K562 (cell line): ENCODE results near the gene INTS1. TPM values are rescaled to one million over a fixed set of nuclear protein-coding genes. Genes with fewer than 3 reads are reported as not detected.

Experiments
- CREB1 ChIP-seq, 2 experiments: sonication (generic) in 1 of 2; formaldehyde crosslinking in 1 of 2; IDR thresholded peaks; 2 replicates each; pipeline versions ENCODE4 v1.6.1 to v1.8.0; 2012 to 2022; ENCODE audit warnings: inconsistent platforms in 1 of 2, mild to moderate bottlenecking in 1 of 2, missing genetic modification reagents in 1 of 2, moderate library complexity in 1 of 2
- ERF ChIP-seq: fragments of 450-650 bp; formaldehyde crosslinking; IDR thresholded peaks from 2 replicates; pipeline ENCODE4 v1.4.0; 2020; ENCODE audit warnings: mild to moderate bottlenecking, mixed read lengths
- FIP1L1 ChIP-seq: fragments of 200-400 bp; formaldehyde crosslinking; IDR thresholded peaks from 2 replicates; pipeline ENCODE4 v1.6.1; 2018; ENCODE audit warnings: mild to moderate bottlenecking, low read depth, low read length; ENCODE audit not compliant: poor library complexity, severe bottlenecking
- GABPB1 ChIP-seq: sonication (generic); formaldehyde crosslinking; IDR thresholded peaks from 2 replicates; pipeline ENCODE4 v1.8.0; 2022; ENCODE audit warnings: mild to moderate bottlenecking, missing genetic modification reagents
- HMGN3 ChIP-seq: IDR thresholded peaks from 2 replicates; pipeline ENCODE4 v1.6.1; 2011; ENCODE audit warnings: borderline replicate concordance, low read depth, mild to moderate bottlenecking, mixed read lengths, low read length; ENCODE audit not compliant: insufficient read length; ENCODE audit errors: extremely low read depth
- IFI16 ChIP-seq: fragments of 250-450 bp; sonication (Bioruptor Pico); IDR thresholded peaks from 2 replicates; pipeline ENCODE4 v2.1.2; 2022; ENCODE audit warnings: mild to moderate bottlenecking, inconsistent platforms
- L3MBTL2 ChIP-seq: fragments of 450-650 bp; IDR thresholded peaks from 2 replicates; pipeline ENCODE4 v1.6.1; 2016; ENCODE audit warnings: mild to moderate bottlenecking, moderate library complexity
- PTRF ChIP-seq: fragments of 450-650 bp; IDR thresholded peaks from 2 replicates; pipeline ENCODE4 v1.6.1; 2016; ENCODE audit warnings: mild to moderate bottlenecking, missing genetic modification characterization, missing compliant biosample characterization
- RBFOX2 ChIP-seq: fragments of 200-400 bp; formaldehyde crosslinking; IDR thresholded peaks from 2 replicates; pipeline ENCODE4 v1.6.1; 2017; ENCODE audit warnings: low read depth, mild to moderate bottlenecking, low read length, moderate library complexity
- SIN3A ChIP-seq, 2 experiments: fragments of 150-350 bp in 1 of 2; IDR thresholded peaks; 2 replicates each; pipeline ENCODE4 v1.6.1; 2011 to 2016; ENCODE audit warnings: borderline replicate concordance in 2 of 2, low read depth in 2 of 2, low read length in 2 of 2, mild to moderate bottlenecking in 2 of 2, moderate library complexity in 2 of 2; ENCODE audit not compliant: control insufficient read depth in 1 of 2
- STAG1 ChIP-seq: sonication (generic); formaldehyde crosslinking; IDR thresholded peaks from 2 replicates; pipeline ENCODE4 v1.5.0; 2020; ENCODE audit warnings: missing genetic modification reagents, borderline replicate concordance
- TAF1 ChIP-seq: IDR thresholded peaks from 2 replicates; pipeline ENCODE4 v1.6.1; 2011; ENCODE audit warnings: mild to moderate bottlenecking, low read length, moderate library complexity; ENCODE audit not compliant: insufficient read depth, control insufficient read depth, severe bottlenecking; ENCODE audit errors: extremely low read depth
- ZBTB7A ChIP-seq: IDR thresholded peaks from 2 replicates; pipeline ENCODE4 v1.6.1; 2011; ENCODE audit warnings: low read depth, mild to moderate bottlenecking, low read length, moderate library complexity, borderline replicate concordance; ENCODE audit not compliant: control insufficient read depth
- ZKSCAN8 ChIP-seq: fragments of 200-800 bp; sonication (Bioruptor generic); IDR thresholded peaks from 2 replicates; pipeline ENCODE4 v1.6.1; 2016; ENCODE audit warnings: missing genetic modification characterization, missing compliant biosample characterization
- ZNF384 ChIP-seq: IDR thresholded peaks from 2 replicates; pipeline ENCODE4 v1.6.1; 2012; ENCODE audit warnings: low read depth, low read length, improper control_type of control experiment
- ZNF830 ChIP-seq: fragments of 250-450 bp; sonication (Bioruptor Pico); IDR thresholded peaks from 2 replicates; pipeline ENCODE4 v1.5.0; 2021; ENCODE audit warnings: mild to moderate bottlenecking
- polyA plus RNA-seq, 8 experiments: library from polyadenylated mRNA; depleted of rRNA in 4 of 8; stranded (reverse) in 5 of 8; unstranded in 3 of 8; fragments of >200 nt; fragmentation: Nextera tagmentation in 2 of 8; fragmentation: Illumina TruSeq in 1 of 8; extraction: Ambion mirVana in 2 of 8; extraction: Trizol in 1 of 8; gene quantifications; 2 replicates each; pipeline versions ENCODE4 v1.2.1 to v1.2.3, GENCODE V29; 2011 to 2014; ENCODE audit warnings: inconsistent platforms in 1 of 8, missing spikeins in 1 of 8
- total RNA-seq, 7 experiments: library from RNA; depleted of rRNA in 6 of 7; stranded (reverse); fragments of >200 nt in 6 of 7; fragmentation: Illumina TruSeq in 2 of 7; extraction: Trizol in 2 of 7; gene quantifications; 2 replicates each; pipeline versions ENCODE4 v1.2.1 to v1.2.3, GENCODE V29; 2011 to 2021; ENCODE audit warnings: low replicate concordance in 1 of 7
- TF ChIP-seq, protein P1 (sequence below): fragments of 250-450 bp; sonication (Bioruptor Pico); IDR thresholded peaks from 2 replicates; pipeline ENCODE4 v1.8.0; 2021; ENCODE audit warnings: mild to moderate bottlenecking, moderate library complexity

Gene INTS1
- total and polyA plus RNA-seq, 9 of the 15 experiments (the other 6 are each of a cell fraction or from before 2014, with no cell fraction given) = 0.34 to 119 (median 18.5) TPM

GRCh38 chr7:1459920-1460820, 44.0 kb downstream of the INTS1 start (continued):
- TF ChIP-seq FIP1L1 (peak; percentile 66), PTRF (no peak), STAG1 (CRISPR knock-in tag) (no peak), ZNF830 (no peak; the same call in 1 of the 2 replicates), ZNF384 (no peak), ZBTB7A (peak; percentile 93; the same call in 1 of the 2 replicates), HMGN3 (peak; percentile 4), TAF1 (peak; percentile 18), IFI16 (no peak), GABPB1 (CRISPR knock-in tag) (0 out of 2 replicates have a peak, but pooled peaks have one; percentile 10), SIN3A (IDR thresholded peaks at IDR 0.05; ENCODE audit: borderline replicate concordance in 2 of 2, control insufficient read depth in 1 of 2, low read depth in 2 of 2, low read length in 2 of 2) (0 out of 4 replicates have a peak, but pooled peaks of 1 of the 2 experiments have one; percentile 14), ZKSCAN8 (CRISPR knock-in tag) (0 out of 2 replicates have a peak, but pooled peaks have one; percentile 2), L3MBTL2 (no peak), CREB1 (IDR thresholded peaks at IDR 0.05) (no peak), CREB1 (CRISPR knock-in tag; IDR thresholded peaks at IDR 0.05) (peak; percentile 20; the same call in 1 of the 2 replicates), ERF (CRISPR knock-in tag) (peak; percentile 63; the same call in 1 of the 2 replicates), RBFOX2 (peak; percentile 38; the same call in 1 of the 2 replicates)
- TF ChIP-seq, protein P1, sequence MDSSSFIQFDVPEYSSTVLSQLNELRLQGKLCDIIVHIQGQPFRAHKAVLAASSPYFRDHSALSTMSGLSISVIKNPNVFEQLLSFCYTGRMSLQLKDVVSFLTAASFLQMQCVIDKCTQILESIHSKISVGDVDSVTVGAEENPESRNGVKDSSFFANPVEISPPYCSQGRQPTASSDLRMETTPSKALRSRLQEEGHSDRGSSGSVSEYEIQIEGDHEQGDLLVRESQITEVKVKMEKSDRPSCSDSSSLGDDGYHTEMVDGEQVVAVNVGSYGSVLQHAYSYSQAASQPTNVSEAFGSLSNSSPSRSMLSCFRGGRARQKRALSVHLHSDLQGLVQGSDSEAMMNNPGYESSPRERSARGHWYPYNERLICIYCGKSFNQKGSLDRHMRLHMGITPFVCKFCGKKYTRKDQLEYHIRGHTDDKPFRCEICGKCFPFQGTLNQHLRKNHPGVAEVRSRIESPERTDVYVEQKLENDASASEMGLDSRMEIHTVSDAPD (CRISPR knock-in tag) = 0 out of 2 replicates have a peak, but pooled peaks have one; percentile 52
